Dermis microvascular lymphatic vessel endothelial cell (primary cell): ENCODE measurements around the gene OR51A2. TPM values are rescaled to one million over a fixed set of nuclear protein-coding genes. Genes with fewer than 3 reads are reported as not detected.
"Not testable (repeated sequence)": the region's sequence is repeated elsewhere in the genome, so short reads cannot be mapped to it uniquely, and the experiment has no call there.

Experiments
- DNase-seq, 2 donors: peaks; one replicate each; pipeline versions ENCODE4 v3.0.0 to v3.0.0-alpha.2; 2010; ENCODE audit warnings: low read depth in 2 of 2
- total RNA-seq: library from RNA; depleted of rRNA; stranded (reverse); fragments of >200 nt; gene quantifications from 2 replicates; pipeline ENCODE4 v1.2.1, GENCODE V29; 2014

OR51A2 gene
- total RNA-seq: not detected in 2 replicates

- DNase-seq: not testable (repeated sequence)
These were observed at the start of gene OR51A2 for GRCh38 chr11:4955613-4956012. TSS of gene OR51A2 (minus strand) at chr11:4955713. CDS start at chr11:4955713, 0 bp downstream.

- peak; percentile 6 to 41 for DNase-seq
These were observed 49.1 kb upstream of the OR51A2 start for GRCh38 chr11:5004424-5005274.

DNA sequence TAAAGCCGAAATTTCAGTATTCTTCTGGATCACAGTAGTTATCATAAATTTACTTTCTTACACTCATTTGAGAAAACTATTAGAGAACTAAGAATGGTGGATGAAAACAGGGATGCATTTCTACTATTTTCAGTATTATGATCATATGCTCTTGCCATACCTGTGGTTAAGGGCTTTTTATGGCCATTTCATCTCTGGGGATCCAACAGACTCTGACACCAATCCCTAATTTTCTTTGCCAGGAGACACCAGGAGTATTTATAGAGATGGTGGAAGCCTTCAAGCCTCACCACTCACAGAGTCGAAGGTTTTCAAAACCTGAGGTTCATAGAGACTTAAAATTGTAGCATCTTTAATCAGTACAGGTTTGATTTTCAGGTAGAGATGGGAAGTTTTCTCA, 39.0 kb upstream of the OR51A2 start, which contains the start of gene OR51L1:
Gene OR51L1, plus strand, starts transcription at position 301 of the 400 bp plus-strand sequence. CDS start 4,132 bp downstream, outside the sequence.
- DNase-seq: no peak

DNA sequence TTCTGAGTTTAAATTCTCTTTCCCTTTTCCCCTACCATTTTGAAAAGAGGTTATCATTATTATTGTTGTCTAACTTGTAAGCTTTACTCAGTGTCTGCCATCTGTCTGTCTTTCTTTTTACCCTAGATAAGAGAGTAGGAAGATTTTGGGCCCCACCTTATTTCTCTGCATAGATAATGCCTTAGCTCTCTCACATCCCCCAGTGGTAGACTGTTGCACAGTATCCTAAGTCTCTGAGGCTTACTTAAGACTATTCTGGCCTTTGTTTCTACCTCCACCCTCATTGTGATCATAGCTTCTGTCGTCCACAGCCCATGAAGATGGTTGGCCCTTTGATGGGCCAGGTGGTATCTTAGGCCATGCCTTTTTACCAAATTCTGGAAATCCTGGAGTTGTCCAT, 35.5 kb upstream of the OR51A2 start:
- no peak for DNase-seq

DNA sequence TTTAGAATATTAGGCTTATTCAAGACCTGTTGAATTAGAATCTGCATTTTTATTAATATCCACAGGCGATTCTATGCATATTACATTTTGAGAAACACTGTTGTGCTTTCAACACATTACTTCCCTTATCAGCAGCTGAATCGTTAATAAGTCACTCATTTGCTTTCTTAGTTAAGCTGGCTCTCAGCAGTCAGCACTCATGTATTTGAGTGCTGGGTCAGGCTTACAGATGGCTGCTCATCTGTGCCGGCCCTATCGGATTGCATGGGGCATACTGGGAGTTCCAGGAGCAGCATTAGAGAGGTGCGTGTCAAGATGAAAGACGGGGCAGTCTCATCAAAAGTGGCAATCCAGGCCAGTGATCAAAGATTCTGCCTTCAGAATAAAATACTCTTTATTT, 28.3 kb upstream of the OR51A2 start:
- no peak for DNase-seq

GRCh38 chr11:4982678-4983077, 27.2 kb upstream of the OR51A2 start:
- no peak for DNase-seq

DNA sequence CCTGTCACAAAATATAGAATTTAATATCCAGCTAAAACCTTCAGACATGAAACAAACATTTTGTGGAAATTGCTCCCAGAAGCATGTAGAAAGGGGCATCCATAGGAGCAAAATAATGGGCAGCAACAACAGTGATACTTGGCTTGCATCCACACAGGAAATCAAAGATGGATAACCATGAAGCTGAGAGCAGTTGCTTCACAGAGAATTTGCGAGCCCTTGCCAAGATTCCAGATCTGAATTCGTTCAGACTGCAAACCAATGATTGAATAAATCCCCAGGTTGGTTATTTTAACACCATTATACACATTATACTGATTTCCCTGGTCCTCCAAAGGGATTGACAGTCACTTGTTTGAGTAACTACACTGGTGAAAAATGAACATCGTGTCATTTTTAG, 23.5 kb upstream of the OR51A2 start:
- DNase-seq: no peak

GRCh38 chr11:4975436-4975835, 19.9 kb upstream of the OR51A2 start:
- no peak for DNase-seq

DNA sequence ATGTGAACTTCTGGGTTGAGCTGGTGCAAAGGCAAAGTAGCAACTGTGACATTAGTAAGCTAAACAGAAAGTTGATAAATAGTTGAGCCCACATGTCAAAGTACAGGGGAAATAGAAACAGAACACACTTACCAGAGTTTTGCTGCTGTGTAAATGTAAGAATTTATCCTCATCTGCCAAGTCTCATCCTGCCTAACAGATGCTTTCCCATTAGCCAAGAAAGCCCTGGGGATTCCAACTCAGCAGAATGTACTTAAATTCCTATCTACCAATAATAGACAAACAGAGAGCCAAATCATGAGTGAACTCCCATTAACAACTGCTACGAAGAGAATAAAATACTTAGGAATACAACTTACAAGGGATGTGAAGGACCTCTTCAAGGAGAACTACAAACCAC, 7.3 kb upstream of the OR51A2 start:
- DNase-seq: no peak

- DNase-seq: no peak
These were observed 5.4 kb upstream of the OR51A2 start for GRCh38 chr11:4960877-4961276.

DNA sequence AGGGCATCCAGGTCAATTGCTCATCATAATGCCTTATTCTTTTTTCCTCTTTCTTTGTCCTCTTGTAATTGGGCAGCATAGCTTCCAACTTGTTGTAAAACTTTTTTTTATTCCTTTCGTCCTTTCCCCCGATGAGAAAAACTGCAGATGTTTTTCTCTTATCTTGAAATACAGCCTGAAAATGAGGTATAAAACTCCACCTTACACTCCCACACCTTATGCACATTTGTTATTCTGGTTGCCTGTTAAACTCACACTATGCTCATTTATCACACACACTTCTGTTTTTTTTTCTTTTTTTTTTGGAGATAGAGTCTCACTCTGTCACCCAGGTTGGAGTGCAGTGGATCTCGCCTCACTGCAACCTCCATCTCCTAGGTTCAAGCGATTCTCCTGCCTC, 1.9 kb upstream of the OR51A2 start:
- DNase-seq: no peak

- DNase-seq: no peak
These were observed 8.0 kb downstream of the OR51A2 start, which contains the start of gene OR51A4 for GRCh38 chr11:4947505-4947904. TSS of gene OR51A4 (minus strand) at chr11:4947605. CDS start at chr11:4947100, 505 bp downstream.

- DNase-seq: no peak
These were observed 18.8 kb downstream of the OR51A2 start for GRCh38 chr11:4936745-4937144.

- no peak for DNase-seq
These were observed 22.8 kb downstream of the OR51A2 start for GRCh38 chr11:4932751-4933150.

DNA sequence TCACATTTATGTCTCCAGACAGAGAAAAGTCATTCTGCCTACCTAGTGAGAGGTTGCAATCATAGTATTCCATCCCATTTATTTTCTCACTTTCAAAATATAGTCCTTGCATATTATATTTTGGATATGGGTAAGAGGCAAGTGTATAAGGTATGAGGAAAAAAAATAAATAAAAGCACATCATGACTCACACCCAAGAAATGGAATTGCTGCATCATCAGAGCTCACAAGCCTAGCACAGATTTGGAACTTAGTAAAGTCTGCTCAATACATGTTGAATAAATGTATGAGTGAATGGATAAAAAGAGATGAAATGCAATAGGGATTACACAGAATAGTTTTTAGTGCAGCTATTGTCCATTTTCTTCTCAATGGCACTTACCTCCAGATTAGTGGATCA, 28.9 kb downstream of the OR51A2 start:
- no peak for DNase-seq

DNA sequence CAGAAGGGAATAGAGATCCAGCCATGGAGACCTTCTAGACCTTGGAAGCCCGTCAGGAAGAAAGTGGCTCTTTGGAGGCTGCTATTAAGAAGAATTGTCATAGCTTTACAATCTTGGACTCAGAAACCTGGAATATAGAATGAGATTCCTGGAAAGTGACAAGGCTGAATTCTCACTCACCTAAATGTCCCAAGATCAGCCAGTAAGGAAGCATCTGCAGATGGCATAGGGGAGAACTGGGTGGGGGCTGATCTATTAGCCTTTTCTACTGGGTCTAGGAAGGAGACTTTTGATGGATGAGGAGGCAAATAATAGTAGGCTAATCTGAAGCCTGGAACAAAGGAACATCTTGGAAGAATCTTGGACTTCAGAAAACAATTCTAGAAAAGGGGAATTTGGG, 31.3 kb downstream of the OR51A2 start, which contains the start of gene OR51G1:
Gene OR51G1, minus strand, starts transcription at position 101 of the 400 bp plus-strand sequence. Its CDS starts 0 bp downstream, at position 101.
- DNase-seq: no peak

DNA sequence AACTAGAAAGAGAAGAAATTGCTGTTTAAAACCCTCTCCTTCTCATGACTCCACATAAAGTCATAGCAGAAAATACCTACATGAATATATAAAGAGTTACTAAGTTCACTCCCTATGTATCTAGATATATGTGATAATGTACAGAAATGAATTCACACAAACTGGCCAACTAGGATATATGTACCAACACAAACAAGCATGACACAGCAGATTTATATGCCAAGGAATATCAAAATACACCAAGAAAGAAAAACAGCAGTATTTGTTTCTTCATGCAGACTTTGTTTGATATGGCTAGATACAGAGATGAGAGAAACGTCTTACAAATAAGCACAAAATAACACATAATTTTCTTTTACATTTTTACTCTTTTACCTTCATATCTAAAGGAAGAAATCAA, 33.2 kb downstream of the OR51A2 start:
- no peak for DNase-seq

DNA sequence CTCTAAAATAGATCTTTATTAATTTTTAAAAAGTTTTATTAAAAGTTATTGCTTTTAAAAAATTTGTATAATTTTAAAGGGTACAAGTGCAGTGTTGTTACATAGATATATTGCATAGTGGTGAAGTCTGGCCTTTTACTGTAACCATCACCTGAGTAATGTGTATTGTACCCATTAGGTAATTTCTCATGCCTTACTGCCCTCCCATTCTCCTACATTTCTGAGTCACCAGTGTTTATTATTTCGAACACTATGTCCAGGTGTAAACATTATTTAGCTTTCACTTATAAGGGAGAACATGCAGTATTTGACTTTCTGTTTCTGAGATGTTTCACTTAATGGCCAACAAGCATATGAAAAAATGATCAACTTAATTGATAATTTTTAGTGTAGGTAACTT, 33.7 kb downstream of the OR51A2 start:
- DNase-seq: no peak

DNA sequence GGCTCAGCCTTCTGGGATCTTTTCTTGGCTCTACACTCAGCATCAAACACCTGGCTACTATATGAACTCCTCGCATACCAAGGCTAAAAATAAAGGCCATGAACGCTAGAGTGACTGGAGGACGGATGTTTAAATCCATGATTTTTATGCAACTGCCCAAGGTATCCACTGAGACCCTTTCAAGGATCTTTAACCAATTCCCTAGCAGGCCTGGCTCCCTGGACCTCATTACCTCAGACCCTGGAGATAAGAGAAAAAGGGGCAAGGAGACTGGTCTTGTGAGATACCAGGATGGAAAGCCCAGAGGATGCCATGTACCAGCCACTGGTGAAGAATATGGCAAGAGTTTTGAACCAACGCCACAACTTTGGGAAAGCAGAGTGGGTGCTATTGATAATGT, 36.3 kb downstream of the OR51A2 start, which contains the start of gene OR51G2:
Gene OR51G2, minus strand, starts transcription at position 101 of the 400 bp plus-strand sequence. CDS start 3,687 bp downstream, outside the sequence.
- no peak for DNase-seq

GRCh38 chr11:4916581-4916980, 38.9 kb downstream of the OR51A2 start:
- no peak for DNase-seq
